ENCODE measurements around the gene TMEM263.

DNA sequence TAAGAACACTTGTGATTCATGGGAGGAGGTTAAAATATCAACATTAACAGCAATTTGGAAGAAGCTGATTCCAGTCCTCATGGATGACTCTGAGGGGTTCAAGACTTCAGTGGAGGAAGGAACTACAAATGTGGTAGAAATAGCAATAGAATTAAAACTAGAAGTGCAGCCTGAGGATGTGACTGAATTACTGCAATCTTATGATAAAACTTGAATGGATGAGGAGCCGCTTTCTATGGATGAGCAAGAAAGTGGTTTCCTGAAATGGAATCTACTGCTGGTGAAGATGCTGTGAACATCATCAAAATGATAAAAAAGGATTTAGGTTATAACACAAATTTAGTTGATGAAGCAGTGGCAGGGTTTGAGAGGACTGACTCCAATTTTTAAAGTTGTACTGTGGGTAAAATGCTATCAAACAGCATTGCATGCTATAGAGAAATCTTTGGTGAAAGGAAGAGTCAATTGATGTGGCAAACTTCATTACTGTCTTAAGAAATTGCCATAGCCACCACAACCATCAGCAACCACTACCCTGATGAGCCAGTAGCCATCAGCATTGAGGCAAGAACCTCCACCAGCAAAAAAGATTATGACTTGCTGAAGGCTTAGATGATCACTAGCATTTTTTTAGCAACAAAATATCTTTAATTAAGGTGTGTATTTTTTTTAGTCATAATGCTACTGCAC lies 57.2 kb downstream of the TMEM263 start:
- TF ChIP-seq, protein P1, sequence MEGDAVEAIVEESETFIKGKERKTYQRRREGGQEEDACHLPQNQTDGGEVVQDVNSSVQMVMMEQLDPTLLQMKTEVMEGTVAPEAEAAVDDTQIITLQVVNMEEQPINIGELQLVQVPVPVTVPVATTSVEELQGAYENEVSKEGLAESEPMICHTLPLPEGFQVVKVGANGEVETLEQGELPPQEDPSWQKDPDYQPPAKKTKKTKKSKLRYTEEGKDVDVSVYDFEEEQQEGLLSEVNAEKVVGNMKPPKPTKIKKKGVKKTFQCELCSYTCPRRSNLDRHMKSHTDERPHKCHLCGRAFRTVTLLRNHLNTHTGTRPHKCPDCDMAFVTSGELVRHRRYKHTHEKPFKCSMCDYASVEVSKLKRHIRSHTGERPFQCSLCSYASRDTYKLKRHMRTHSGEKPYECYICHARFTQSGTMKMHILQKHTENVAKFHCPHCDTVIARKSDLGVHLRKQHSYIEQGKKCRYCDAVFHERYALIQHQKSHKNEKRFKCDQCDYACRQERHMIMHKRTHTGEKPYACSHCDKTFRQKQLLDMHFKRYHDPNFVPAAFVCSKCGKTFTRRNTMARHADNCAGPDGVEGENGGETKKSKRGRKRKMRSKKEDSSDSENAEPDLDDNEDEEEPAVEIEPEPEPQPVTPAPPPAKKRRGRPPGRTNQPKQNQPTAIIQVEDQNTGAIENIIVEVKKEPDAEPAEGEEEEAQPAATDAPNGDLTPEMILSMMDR (IDR thresholded peaks at IDR 0.05) = no peak
- TF ChIP-seq ZFX (IDR thresholded peaks at IDR 0.05; ENCODE audit: borderline replicate concordance) = no peak
